ENCODE results near the gene ZNF723.
"Not testable (repeated sequence)": the region's sequence is repeated elsewhere in the genome, so short reads cannot be mapped to it uniquely, and the experiment has no call there.

Gene ZNF723
- total RNA-seq = 0 to 0.09 (median 0) reads per million in 3 donors

DNA sequence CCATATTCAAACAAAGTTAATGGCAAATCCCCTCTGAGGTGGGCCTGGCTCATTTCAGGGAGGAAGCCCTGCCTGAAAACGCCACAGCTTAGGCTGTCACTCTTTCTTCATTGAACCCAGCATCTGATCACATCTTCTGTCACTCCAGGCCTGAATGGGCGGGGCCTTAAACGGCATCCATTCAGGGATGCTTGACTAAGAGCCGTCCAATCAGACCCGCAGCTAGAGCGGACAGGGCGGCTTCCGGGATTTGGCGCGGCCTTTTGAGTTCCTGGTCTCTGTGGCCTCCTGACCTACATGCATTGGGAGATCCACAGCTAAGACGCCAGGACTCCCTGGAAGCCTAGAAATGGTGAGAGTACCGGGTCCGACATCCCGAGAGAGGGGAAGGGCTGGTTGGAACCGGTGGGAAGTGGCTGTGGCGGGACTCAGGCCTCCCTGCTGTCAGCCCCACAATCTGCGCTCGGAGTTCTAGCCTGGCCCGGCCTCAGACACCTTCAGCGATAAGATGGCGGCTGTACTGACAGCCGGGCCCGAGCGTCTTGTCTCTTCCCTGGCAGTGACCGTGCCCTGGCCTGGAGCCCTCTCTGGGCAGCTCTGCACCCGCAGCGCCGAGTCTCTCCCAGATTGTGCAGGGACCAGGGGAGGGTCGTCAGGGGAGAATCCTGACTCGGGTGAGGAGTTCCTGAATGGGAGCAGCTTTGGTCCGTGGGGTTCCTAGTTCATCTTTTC, at the start of gene ZNF723:
Gene ZNF723, plus strand, starts transcription at position 261 of the 732 bp plus-strand sequence. Its CDS starts 89 bp downstream, at position 350.
- no peak within 1 kb of the TSS for H3K27ac ChIP-seq (ENCODE audit: insufficient read depth, low read length, poor library complexity, severe bottlenecking)
- H3K4me1 ChIP-seq (ENCODE audit: control insufficient read depth, insufficient read depth, low read length, poor library complexity, severe bottlenecking) = no peaks in the 10 kb centered on the region
- DNase-seq = no peak
- H3K4me3 ChIP-seq (ENCODE audit: insufficient read depth, low read depth, low read length, poor library complexity, severe bottlenecking) = no peak within 1 kb of the TSS
- peaks cover 3% of the 10 kb centered on the region for H3K9me3 ChIP-seq (ENCODE audit: control insufficient read depth, low read length)
- no peaks in the 10 kb centered on the region for H3K27me3 ChIP-seq (replicated peaks; ENCODE audit: control insufficient read depth, insufficient read depth, low read length, poor library complexity, severe bottlenecking)
- H3K36me3 ChIP-seq (ENCODE audit: control insufficient read depth, insufficient read depth, low read length) = no peaks in the 10 kb centered on the region

DNA sequence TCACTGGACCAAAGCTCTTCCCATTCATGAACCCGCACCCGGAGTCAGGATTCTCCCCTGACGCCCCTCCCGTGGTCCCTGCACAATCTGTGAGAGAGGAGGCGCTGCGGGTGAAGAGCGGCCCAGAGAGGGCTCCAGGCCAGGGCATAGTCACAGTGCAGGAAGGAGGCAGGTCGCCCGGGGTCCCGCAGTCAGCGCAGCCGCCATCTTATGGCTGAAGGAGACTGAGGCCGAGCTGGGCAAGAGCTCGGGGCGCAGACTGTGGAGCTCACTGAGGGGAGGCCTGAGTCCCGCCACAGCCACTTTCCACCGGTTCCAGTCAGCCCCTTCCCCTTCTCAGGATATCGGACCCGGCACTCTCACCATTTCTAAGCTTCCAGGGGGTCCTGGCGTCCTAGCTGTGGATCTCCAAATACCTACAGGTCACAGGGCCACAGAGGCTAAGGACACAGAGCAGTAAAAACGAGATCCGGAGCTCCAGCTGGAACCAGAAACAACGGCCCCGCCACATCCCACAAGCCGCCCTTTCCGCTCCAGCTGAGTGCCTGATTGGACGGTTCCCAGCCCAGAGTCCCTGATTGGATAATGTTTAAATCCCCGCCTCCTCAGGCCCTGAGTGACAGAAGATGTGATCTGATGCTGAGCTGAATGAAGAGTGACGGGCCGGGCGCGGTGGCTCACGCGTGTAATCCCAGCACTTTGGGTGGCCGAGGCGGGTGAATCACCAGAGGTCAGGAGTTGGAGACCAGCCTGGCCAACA, 48.3 kb upstream of the ZNF723 start, which contains the start of gene ZNF99:
Gene ZNF99, minus strand, starts transcription at position 501 of the 760 bp plus-strand sequence. Its CDS starts 135 bp downstream, at position 366.
- no peak within 1 kb of the TSS for H3K4me3 ChIP-seq (ENCODE audit: insufficient read depth, low read depth, low read length, poor library complexity, severe bottlenecking)
- no peaks in the 10 kb centered on the region for H3K9me3 ChIP-seq (ENCODE audit: control insufficient read depth, low read length)
- H3K36me3 ChIP-seq (ENCODE audit: control insufficient read depth, insufficient read depth, low read length) = no peaks in the 10 kb centered on the region
- DNase-seq = no peak
- no peak within 1 kb of the TSS for H3K27ac ChIP-seq (ENCODE audit: insufficient read depth, low read length, poor library complexity, severe bottlenecking)
- no peaks in the 10 kb centered on the region for H3K27me3 ChIP-seq (replicated peaks; ENCODE audit: control insufficient read depth, insufficient read depth, low read length, poor library complexity, severe bottlenecking)
- no peaks in the 10 kb centered on the region for H3K4me1 ChIP-seq (ENCODE audit: control insufficient read depth, insufficient read depth, low read length, poor library complexity, severe bottlenecking)

DNA sequence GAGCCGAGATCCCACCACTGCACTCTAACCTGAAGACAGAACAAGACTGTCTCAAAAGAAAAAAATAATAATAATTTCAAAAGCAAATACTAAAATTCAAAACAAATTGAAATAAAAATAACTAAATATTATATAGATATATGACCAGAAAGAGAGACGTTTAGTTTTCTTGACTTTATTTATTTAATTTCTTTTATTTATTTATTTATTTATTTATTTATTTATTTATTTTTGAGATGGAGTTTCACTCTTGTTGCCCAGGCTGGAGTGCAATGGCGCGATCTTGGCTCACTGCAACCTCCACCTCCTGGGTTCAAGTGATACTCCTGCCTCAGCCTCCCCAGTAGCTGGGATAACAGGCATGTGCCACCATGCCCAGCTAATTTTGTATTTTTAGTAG, 39.2 kb upstream of the ZNF723 start:
- H3K27me3 ChIP-seq (replicated peaks; ENCODE audit: control insufficient read depth, insufficient read depth, low read length, poor library complexity, severe bottlenecking); DNase-seq; H3K4me1 ChIP-seq (ENCODE audit: control insufficient read depth, insufficient read depth, low read length, poor library complexity, severe bottlenecking); H3K36me3 ChIP-seq (ENCODE audit: control insufficient read depth, insufficient read depth, low read length); H3K4me3 ChIP-seq (ENCODE audit: insufficient read depth, low read depth, low read length, poor library complexity, severe bottlenecking); H3K9me3 ChIP-seq (ENCODE audit: control insufficient read depth, low read length); H3K27ac ChIP-seq (ENCODE audit: insufficient read depth, low read length, poor library complexity, severe bottlenecking): not testable (repeated sequence)

GRCh38 chr19:22797040-22797439, 35.1 kb upstream of the ZNF723 start:
- Histone ChIP-seq H3K4me3 (ENCODE audit: insufficient read depth, low read depth, low read length, poor library complexity, severe bottlenecking) (no peak overlapping the region), H3K9me3 (ENCODE audit: control insufficient read depth, low read length) (no peaks in the 10 kb centered on the region), H3K36me3 (ENCODE audit: control insufficient read depth, insufficient read depth, low read length) (no peaks in the 10 kb centered on the region), H3K27ac (ENCODE audit: insufficient read depth, low read length, poor library complexity, severe bottlenecking) (no peak overlapping the region), H3K4me1 (ENCODE audit: control insufficient read depth, insufficient read depth, low read length, poor library complexity, severe bottlenecking) (no peaks in the 10 kb centered on the region), H3K27me3 (replicated peaks; ENCODE audit: control insufficient read depth, insufficient read depth, low read length, poor library complexity, severe bottlenecking) (no peaks in the 10 kb centered on the region)
- DNase-seq = no peak

- Histone ChIP-seq H3K27me3 (replicated peaks; ENCODE audit: control insufficient read depth, insufficient read depth, low read length, poor library complexity, severe bottlenecking) (no peaks in the 10 kb centered on the region), H3K9me3 (ENCODE audit: control insufficient read depth, low read length) (no peaks in the 10 kb centered on the region), H3K36me3 (ENCODE audit: control insufficient read depth, insufficient read depth, low read length) (no peaks in the 10 kb centered on the region), H3K4me1 (ENCODE audit: control insufficient read depth, insufficient read depth, low read length, poor library complexity, severe bottlenecking) (no peaks in the 10 kb centered on the region), H3K27ac (ENCODE audit: insufficient read depth, low read length, poor library complexity, severe bottlenecking) (no peak overlapping the region), H3K4me3 (ENCODE audit: insufficient read depth, low read depth, low read length, poor library complexity, severe bottlenecking) (no peak overlapping the region)
- DNase-seq = no peak
Measured at GRCh38 chr19:22806418-22806817, 25.7 kb upstream of the ZNF723 start.

DNA sequence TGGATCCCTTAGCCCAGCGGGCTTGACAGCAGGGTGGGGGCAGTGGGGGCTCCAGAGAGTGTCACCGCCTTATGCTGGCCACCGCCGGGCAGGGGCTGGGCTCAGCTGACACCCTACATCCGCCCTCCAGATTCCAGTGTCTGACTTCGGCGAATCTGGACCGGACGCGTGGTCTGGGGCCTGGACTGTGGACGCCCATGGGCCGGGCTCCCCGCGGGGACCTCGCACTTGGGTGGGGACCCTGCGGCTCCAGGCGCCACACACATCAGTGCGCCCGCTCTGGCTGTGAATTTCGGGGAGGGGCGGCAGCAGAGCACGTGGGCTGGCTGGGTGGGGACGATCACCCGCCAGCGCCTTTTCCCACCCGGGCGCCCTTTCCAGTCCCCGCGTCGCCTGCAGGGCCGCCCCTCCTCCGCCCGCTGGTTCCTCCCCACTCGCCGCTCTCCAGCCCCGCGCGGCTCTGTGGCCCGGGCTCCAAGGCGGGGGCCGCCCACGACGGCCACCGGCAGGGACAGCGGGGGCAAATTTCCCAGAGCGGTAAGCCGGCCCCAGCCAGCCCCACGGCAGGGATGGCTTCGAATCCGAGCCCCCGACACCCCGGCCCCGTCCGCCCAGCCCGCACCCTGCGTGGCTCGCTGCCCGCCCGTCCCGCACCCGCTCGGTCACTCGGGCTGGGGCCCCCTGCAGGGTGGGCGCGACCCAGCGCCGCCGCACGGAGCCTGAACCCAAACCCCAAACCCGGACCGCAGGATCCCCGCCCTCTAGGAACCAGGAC, 24.8 kb upstream of the ZNF723 start:
- Histone ChIP-seq H3K4me1 (ENCODE audit: control insufficient read depth, insufficient read depth, low read length, poor library complexity, severe bottlenecking) (no peaks in the 10 kb centered on the region), H3K36me3 (ENCODE audit: control insufficient read depth, insufficient read depth, low read length) (no peaks in the 10 kb centered on the region), H3K9me3 (ENCODE audit: control insufficient read depth, low read length) (no peaks in the 10 kb centered on the region), H3K27me3 (replicated peaks; ENCODE audit: control insufficient read depth, insufficient read depth, low read length, poor library complexity, severe bottlenecking) (no peaks in the 10 kb centered on the region), H3K27ac (ENCODE audit: insufficient read depth, low read length, poor library complexity, severe bottlenecking) (no peak overlapping the region), H3K4me3 (ENCODE audit: insufficient read depth, low read depth, low read length, poor library complexity, severe bottlenecking) (no peak overlapping the region)
- no peak for DNase-seq

DNA sequence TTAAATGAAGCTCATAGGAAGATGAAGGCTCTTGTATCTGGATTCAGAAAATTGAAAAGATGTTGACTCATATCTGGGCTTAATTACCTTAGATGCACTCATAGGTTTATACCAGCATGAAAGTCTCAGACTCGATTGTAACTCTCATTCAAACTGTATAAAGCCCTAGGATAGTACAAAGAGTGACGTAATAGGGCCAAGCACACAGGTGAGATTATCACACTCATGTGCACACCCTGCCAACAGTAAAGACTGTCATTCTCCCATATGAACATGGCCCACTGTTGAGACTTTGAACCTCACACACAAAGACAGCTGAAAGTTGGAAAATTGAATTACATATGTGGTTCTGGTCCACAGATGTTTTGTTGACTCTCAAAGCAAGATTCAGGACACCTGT, 18.0 kb upstream of the ZNF723 start:
- Histone ChIP-seq H3K9me3 (ENCODE audit: control insufficient read depth, low read length) (no peaks in the 10 kb centered on the region), H3K36me3 (ENCODE audit: control insufficient read depth, insufficient read depth, low read length) (no peaks in the 10 kb centered on the region), H3K4me1 (ENCODE audit: control insufficient read depth, insufficient read depth, low read length, poor library complexity, severe bottlenecking) (no peaks in the 10 kb centered on the region), H3K4me3 (ENCODE audit: insufficient read depth, low read depth, low read length, poor library complexity, severe bottlenecking) (no peak overlapping the region), H3K27ac (ENCODE audit: insufficient read depth, low read length, poor library complexity, severe bottlenecking) (no peak overlapping the region), H3K27me3 (replicated peaks; ENCODE audit: control insufficient read depth, insufficient read depth, low read length, poor library complexity, severe bottlenecking) (no peaks in the 10 kb centered on the region)
- no peak for DNase-seq

DNA sequence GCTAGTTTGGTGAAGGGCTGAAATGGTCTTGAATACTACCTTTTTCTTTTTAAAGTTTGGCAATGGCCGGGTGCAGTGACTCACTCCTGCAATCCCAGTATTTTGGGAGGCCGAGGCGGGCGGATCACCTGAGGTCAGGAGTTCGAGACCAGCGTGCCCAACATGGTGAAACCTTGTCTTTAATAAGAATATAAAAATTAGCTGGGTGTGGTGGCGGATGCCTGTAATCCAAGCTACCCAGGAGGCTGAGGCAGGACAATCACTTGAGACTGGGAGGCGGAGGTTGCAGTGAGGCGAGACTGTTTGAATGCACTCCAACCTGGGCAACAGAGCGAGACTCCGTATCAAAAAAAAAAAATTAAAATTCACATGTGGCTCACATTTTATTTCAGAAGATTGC, 880 bp upstream of the ZNF723 start:
- no peak overlapping the region for H3K4me3 ChIP-seq (ENCODE audit: insufficient read depth, low read depth, low read length, poor library complexity, severe bottlenecking)

GRCh38 chr19:22857713-22858320, 25.7 kb downstream of the ZNF723 start:
- not testable (repeated sequence) for H3K27ac ChIP-seq (ENCODE audit: insufficient read depth, low read length, poor library complexity, severe bottlenecking); H3K4me1 ChIP-seq (ENCODE audit: control insufficient read depth, insufficient read depth, low read length, poor library complexity, severe bottlenecking); H3K9me3 ChIP-seq (ENCODE audit: control insufficient read depth, low read length); H3K4me3 ChIP-seq (ENCODE audit: insufficient read depth, low read depth, low read length, poor library complexity, severe bottlenecking); H3K36me3 ChIP-seq (ENCODE audit: control insufficient read depth, insufficient read depth, low read length); DNase-seq; H3K27me3 ChIP-seq (replicated peaks; ENCODE audit: control insufficient read depth, insufficient read depth, low read length, poor library complexity, severe bottlenecking)

More for the DNA sequence above, 880 bp upstream of the ZNF723 start:
- Histone ChIP-seq H3K4me1 (ENCODE audit: control insufficient read depth, insufficient read depth, low read length, poor library complexity, severe bottlenecking) (no peaks in the 10 kb centered on the region), H3K9me3 (ENCODE audit: control insufficient read depth, low read length) (peaks cover 3% of the 10 kb centered on the region), H3K27ac (ENCODE audit: insufficient read depth, low read length, poor library complexity, severe bottlenecking) (no peak overlapping the region), H3K36me3 (ENCODE audit: control insufficient read depth, insufficient read depth, low read length) (no peaks in the 10 kb centered on the region), H3K27me3 (replicated peaks; ENCODE audit: control insufficient read depth, insufficient read depth, low read length, poor library complexity, severe bottlenecking) (no peaks in the 10 kb centered on the region)
- DNase-seq = no peak

Measured in effector memory CD4-positive, alpha-beta T cell (primary cell).